Vagina (tissue), 1 donor: ENCODE measurements around the gene HTR1E. TPM values are rescaled to one million over a fixed set of nuclear protein-coding genes. Genes with fewer than 3 reads are reported as not detected.

Experiments used
- small RNA-seq: library from RNA; depleted of rRNA; stranded (forward); fragments of <200 nt; gene quantifications from one replicate; pipeline ENCODE3, GENCODE V24; 2016
- total RNA-seq: library from RNA; depleted of rRNA; stranded (reverse); fragments of >200 nt; gene quantifications from one replicate; pipeline ENCODE4 v1.2.3, GENCODE V29; 2016

Gene HTR1E
- total RNA-seq, 1 donor from 2014 or later, result not detected

Small RNAs within 50 kb of the gene (small RNA-seq; reads per million reads assigned to genes)
- gene AL157777.2 (not detected), gene MTHFD2P2 (not detected)

Other genes starting within 250 kb of the HTR1E start
- not detected for gene CGA, start 157.6 kb downstream of the HTR1E start, total RNA-seq
- gene ZNF292, start 218.0 kb downstream of the HTR1E start, total RNA-seq, result 41.5 TPM